ENCODE data around the gene MIPOL1. TPM values are rescaled to one million over a fixed set of nuclear protein-coding genes. Genes with fewer than 3 reads are reported as not detected.

The MIPOL1 gene
- total RNA-seq, 1 donor from 2014 or later = 14.6 TPM

DNA sequence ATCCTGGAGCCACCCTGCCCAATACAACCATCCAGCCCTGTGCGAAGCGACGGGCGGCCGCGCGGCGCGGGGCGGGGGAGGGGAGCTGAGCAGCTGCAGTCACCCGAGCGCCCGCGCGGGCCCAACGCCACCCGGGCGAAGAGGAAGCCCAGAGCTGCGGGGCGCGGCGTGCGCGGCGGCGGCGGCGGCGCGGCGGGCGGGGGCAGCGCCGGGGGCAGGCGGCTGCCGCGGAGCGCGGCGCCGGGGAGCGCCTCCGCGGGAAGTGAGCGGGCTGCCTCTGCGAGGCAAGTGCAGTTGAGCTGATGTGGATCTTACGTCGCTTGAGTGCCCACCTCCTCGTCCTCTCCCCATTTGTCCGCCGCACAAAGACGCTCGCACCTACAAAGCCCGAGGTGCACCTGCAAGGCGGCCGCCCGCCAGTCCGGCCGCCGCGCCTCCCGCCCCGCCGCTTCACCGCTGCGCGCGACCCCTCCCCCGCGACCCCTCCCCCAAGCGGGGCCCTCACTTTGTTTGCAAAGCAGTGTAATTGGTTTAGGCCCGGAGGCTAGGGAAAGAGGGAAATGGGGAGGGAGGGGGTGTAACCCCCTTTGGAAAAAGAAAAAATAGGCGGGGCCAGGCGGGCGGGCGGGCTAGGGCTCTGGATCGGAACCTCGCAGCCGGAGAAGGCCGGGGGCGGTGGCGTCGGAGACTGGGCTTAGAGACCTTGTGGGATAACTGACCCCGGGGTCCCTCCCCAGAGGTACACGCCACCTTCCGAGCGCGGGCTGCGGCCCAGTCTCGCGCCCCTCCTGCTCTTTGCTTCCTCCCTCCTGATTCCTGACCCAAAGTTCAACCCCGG lies 397.5 kb downstream of the MIPOL1 start, which contains the start of the genes FOXA1 and TTC6:
Gene FOXA1, minus strand, starts transcription at position 279 of the 838 bp plus-strand sequence. Its CDS starts 277 bp downstream, at position 2.
Gene TTC6, plus strand, starts transcription at position 659 of the 838 bp plus-strand sequence. CDS start 26,436 bp downstream, outside the sequence.
- TF ChIP-seq, protein P1, sequence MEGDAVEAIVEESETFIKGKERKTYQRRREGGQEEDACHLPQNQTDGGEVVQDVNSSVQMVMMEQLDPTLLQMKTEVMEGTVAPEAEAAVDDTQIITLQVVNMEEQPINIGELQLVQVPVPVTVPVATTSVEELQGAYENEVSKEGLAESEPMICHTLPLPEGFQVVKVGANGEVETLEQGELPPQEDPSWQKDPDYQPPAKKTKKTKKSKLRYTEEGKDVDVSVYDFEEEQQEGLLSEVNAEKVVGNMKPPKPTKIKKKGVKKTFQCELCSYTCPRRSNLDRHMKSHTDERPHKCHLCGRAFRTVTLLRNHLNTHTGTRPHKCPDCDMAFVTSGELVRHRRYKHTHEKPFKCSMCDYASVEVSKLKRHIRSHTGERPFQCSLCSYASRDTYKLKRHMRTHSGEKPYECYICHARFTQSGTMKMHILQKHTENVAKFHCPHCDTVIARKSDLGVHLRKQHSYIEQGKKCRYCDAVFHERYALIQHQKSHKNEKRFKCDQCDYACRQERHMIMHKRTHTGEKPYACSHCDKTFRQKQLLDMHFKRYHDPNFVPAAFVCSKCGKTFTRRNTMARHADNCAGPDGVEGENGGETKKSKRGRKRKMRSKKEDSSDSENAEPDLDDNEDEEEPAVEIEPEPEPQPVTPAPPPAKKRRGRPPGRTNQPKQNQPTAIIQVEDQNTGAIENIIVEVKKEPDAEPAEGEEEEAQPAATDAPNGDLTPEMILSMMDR (IDR thresholded peaks at IDR 0.05) = no peak
- Mint-ChIP-seq H3K9me3 (ENCODE audit: unreplicated experiment) (no peaks in the 10 kb centered on the region), H3K4me3 (ENCODE audit: unreplicated experiment) (peak within 1 kb of the TSS; percentile 81), H3K27me3 (ENCODE audit: unreplicated experiment) (peaks cover 82% of the 10 kb centered on the region), H3K4me1 (ENCODE audit: unreplicated experiment) (peaks cover 51% of the 10 kb centered on the region), H3K27ac (ENCODE audit: unreplicated experiment) (no peak within 1 kb of the TSS), H3K36me3 (ENCODE audit: unreplicated experiment) (no peaks in the 10 kb centered on the region)
- DNase-seq (ENCODE audit: extremely low spot score, unreplicated experiment) = no peak

DNA sequence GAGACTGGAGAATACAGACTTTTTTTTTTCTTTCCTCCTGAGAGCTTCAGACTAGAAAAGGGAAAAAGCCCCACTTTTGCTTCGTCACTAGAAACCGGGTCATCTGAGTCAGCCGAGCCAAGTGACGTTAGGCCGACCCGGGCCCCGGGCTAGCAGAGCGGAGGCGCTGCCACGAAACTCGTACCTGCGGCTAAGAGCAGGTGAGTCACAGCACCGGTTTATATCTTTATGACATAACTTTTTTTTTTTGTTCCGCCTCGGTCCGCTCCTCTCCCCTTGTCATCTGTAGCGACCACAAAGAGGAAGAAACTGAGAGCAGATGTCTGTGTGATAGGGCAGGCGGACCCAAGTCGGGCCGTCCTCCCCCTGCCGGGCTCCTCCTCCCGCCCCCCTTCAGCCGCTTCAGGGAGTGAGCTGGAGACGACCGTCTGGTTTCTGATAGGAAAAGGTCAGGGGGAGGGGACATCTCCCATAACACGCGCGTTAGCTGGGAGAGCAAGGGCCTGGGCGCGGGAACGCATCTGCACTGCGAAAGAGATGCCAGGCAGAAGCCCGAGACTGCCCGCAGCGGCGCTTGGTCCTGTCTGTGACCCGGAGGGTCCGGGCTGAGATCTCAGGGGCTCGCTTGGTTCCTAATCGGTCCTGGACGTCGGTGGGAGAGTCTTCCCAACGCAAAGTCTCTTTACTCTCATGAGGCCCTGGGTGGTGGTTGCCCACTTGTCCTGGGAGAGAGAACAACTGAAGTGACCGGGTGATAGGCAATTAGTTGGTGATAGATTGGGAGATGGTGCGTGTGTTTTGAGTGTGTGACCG lies 398.3 kb downstream of the MIPOL1 start:
- DNase-seq (ENCODE audit: extremely low spot score, unreplicated experiment) = no peak
- H3K36me3 Mint-ChIP-seq (ENCODE audit: unreplicated experiment) = no peaks in the 10 kb centered on the region
- peaks cover 82% of the 10 kb centered on the region for H3K27me3 Mint-ChIP-seq (ENCODE audit: unreplicated experiment)
- H3K9me3 Mint-ChIP-seq (ENCODE audit: unreplicated experiment) = no peaks in the 10 kb centered on the region
- H3K27ac Mint-ChIP-seq (ENCODE audit: unreplicated experiment) = no peak overlapping the region
- TF ChIP-seq, protein P1 (IDR thresholded peaks at IDR 0.05) = no peak
- H3K4me3 Mint-ChIP-seq (ENCODE audit: unreplicated experiment) = peak overlapping the region; percentile 69
- H3K4me1 Mint-ChIP-seq (ENCODE audit: unreplicated experiment) = peaks cover 53% of the 10 kb centered on the region

DNA sequence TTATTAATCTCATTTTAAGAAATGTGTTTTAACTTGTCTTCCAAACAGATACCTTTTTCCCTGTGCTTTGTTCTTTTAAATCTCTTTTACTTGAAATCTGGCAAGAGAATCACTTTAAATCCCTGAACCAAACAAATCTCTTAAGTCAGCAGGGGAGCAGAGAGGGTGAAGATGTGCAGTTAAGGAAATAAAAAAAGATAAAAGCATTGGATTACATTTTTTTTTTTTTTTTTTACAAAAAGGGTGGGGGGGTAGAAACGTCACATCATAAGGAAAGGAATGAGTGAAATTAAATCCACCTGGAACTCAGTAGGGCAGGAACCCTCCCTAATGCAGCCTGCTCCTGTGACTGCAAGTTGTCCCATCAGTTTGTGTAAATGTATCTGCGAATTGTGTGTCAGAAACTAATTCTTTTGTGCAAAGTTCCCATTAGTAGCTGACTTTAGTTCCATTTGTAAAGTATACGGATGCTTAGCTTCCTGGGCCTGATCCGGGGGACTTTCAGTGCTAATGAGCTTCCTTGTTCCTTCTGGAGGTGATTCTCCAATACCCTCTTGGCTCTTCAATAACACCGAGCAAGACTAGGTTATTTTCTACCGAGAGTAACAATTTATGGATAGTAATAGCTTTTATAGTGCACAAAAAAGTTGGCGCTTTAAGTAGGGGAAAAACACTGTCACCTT lies 399.2 kb downstream of the MIPOL1 start:
- peaks cover 51% of the 10 kb centered on the region for H3K4me1 Mint-ChIP-seq (ENCODE audit: unreplicated experiment)
- no peak overlapping the region for H3K27ac Mint-ChIP-seq (ENCODE audit: unreplicated experiment)
- no peaks in the 10 kb centered on the region for H3K36me3 Mint-ChIP-seq (ENCODE audit: unreplicated experiment)
- H3K4me3 Mint-ChIP-seq (ENCODE audit: unreplicated experiment) = no peak overlapping the region
- no peaks in the 10 kb centered on the region for H3K9me3 Mint-ChIP-seq (ENCODE audit: unreplicated experiment)
- peaks cover 86% of the 10 kb centered on the region for H3K27me3 Mint-ChIP-seq (ENCODE audit: unreplicated experiment)
- TF ChIP-seq, protein P1 (IDR thresholded peaks at IDR 0.05) = no peak
- no peak for DNase-seq (ENCODE audit: extremely low spot score, unreplicated experiment)

DNA sequence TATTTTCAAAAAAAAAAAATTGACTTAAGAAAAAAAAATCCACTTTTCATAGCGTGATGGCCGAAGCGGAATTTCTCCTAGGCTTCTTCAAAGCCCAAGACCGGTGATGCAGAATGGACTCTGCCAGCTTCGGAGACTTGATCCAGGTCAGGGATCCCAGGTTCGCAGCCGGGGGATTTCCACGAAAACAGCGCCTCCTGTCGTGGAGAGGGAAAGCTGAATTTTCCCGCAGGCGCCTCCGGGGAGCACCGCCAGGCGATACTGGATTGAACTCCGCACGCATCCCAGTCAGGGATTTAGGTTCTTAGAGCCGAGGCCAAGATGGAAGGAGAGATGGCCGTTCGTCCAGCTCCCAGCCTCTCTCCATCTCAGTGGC lies 399.8 kb downstream of the MIPOL1 start:
- no peak overlapping the region for H3K27ac Mint-ChIP-seq (ENCODE audit: unreplicated experiment)
- H3K36me3 Mint-ChIP-seq (ENCODE audit: unreplicated experiment) = no peaks in the 10 kb centered on the region
- H3K4me3 Mint-ChIP-seq (ENCODE audit: unreplicated experiment) = no peak overlapping the region
- TF ChIP-seq, protein P1 (IDR thresholded peaks at IDR 0.05) = peak; percentile 47
- no peak for DNase-seq (ENCODE audit: extremely low spot score, unreplicated experiment)
- H3K27me3 Mint-ChIP-seq (ENCODE audit: unreplicated experiment) = peaks cover 87% of the 10 kb centered on the region
- no peaks in the 10 kb centered on the region for H3K9me3 Mint-ChIP-seq (ENCODE audit: unreplicated experiment)
- peaks cover 48% of the 10 kb centered on the region for H3K4me1 Mint-ChIP-seq (ENCODE audit: unreplicated experiment)

Data from osteocyte (in vitro differentiated cells).